DND-41 (cell line): ENCODE data around the gene PCAT6.

Source experiments
- CTCF ChIP-seq: IDR thresholded peaks from 2 replicates; pipeline ENCODE4 v1.5.1; 2012; ENCODE audit warnings: borderline replicate concordance, low read length, moderate library complexity, mild to moderate bottlenecking; ENCODE audit not compliant: poor library complexity, severe bottlenecking; ENCODE audit errors: extremely low read depth
- EZH2 ChIP-seq: IDR thresholded peaks from 3 replicates; pipeline ENCODE4 v1.6.1; 2012; ENCODE audit warnings: borderline replicate concordance, low read depth, mild to moderate bottlenecking, moderate library complexity, low read length, inconsistent platforms; ENCODE audit not compliant: severe bottlenecking

- TF ChIP-seq CTCF (no peak), EZH2 (no peak)
Observed at GRCh38 chr1:202811296-202812175, 782 bp downstream of the PCAT6 start.
